ENCODE data around the gene KMT2C.
"Not testable (repeated sequence)": the region's sequence is repeated elsewhere in the genome, so short reads cannot be mapped to it uniquely, and the experiment has no call there.

The KMT2C gene

GRCh38 chr7:152234421-152234820 lies 201.4 kb downstream of the KMT2C start:
- peaks cover 23% of the 10 kb centered on the region for H3K36me3 ChIP-seq (ENCODE audit: control insufficient read depth, insufficient read depth, low read length, severe bottlenecking)
- H3K9ac ChIP-seq (ENCODE audit: low read length); H3K4me1 ChIP-seq (ENCODE audit: control insufficient read depth, insufficient read depth, low read length); H3K9me3 ChIP-seq (ENCODE audit: control insufficient read depth, low read length); H3K27me3 ChIP-seq (replicated peaks; ENCODE audit: control insufficient read depth, insufficient read depth, low read length); H3K4me3 ChIP-seq (ENCODE audit: low read length): not testable (repeated sequence)
- DNase-seq (ENCODE audit: low read depth): peak; percentile 27

DNA sequence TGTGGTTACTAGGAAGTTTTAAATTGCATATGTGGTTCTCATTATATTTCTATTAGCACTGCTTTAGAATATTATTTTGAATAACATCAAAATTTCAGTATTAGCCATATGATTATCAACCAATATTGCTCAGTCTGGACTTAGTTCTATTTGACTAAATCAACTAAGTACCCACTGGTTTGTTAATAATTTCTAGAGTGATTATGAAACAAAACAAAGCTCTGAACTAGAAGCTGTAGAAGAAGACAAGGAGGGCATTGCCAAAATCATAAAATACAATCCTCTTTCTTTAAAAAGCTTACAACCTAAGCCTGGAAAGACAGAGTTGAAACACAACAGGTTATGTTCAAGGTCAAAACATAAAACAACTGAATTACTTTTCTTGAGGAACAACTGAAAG lies 204.7 kb downstream of the KMT2C start:
- Histone ChIP-seq H3K9ac (ENCODE audit: low read length) (no peak overlapping the region), H3K4me3 (ENCODE audit: low read length) (no peak overlapping the region), H3K4me1 (ENCODE audit: control insufficient read depth, insufficient read depth, low read length) (no peaks in the 10 kb centered on the region), H3K27me3 (replicated peaks; ENCODE audit: control insufficient read depth, insufficient read depth, low read length) (no peaks in the 10 kb centered on the region), H3K36me3 (ENCODE audit: control insufficient read depth, insufficient read depth, low read length, severe bottlenecking) (peaks cover 33% of the 10 kb centered on the region), H3K9me3 (ENCODE audit: control insufficient read depth, low read length) (no peaks in the 10 kb centered on the region)
- DNase-seq (ENCODE audit: low read depth): no peak

- not testable (repeated sequence) for H3K4me1 ChIP-seq (ENCODE audit: control insufficient read depth, insufficient read depth, low read length); H3K9me3 ChIP-seq (ENCODE audit: control insufficient read depth, low read length); H3K4me3 ChIP-seq (ENCODE audit: low read length); DNase-seq (ENCODE audit: low read depth); H3K9ac ChIP-seq (ENCODE audit: low read length); H3K27me3 ChIP-seq (replicated peaks; ENCODE audit: control insufficient read depth, insufficient read depth, low read length)
- peaks cover 33% of the 10 kb centered on the region for H3K36me3 ChIP-seq (ENCODE audit: control insufficient read depth, insufficient read depth, low read length, severe bottlenecking)
Observed at GRCh38 chr7:152219556-152219955, 216.2 kb downstream of the KMT2C start.

- H3K36me3 ChIP-seq (ENCODE audit: control insufficient read depth, insufficient read depth, low read length, severe bottlenecking): peaks cover 26% of the 10 kb centered on the region
- not testable (repeated sequence) for H3K4me1 ChIP-seq (ENCODE audit: control insufficient read depth, insufficient read depth, low read length); H3K9ac ChIP-seq (ENCODE audit: low read length); H3K9me3 ChIP-seq (ENCODE audit: control insufficient read depth, low read length); H3K4me3 ChIP-seq (ENCODE audit: low read length); DNase-seq (ENCODE audit: low read depth); H3K27me3 ChIP-seq (replicated peaks; ENCODE audit: control insufficient read depth, insufficient read depth, low read length)
Observed at GRCh38 chr7:152208766-152209165, 227.0 kb downstream of the KMT2C start.

GRCh38 chr7:152204417-152204816 lies 231.4 kb downstream of the KMT2C start:
- H3K9me3 ChIP-seq (ENCODE audit: control insufficient read depth, low read length); H3K27me3 ChIP-seq (replicated peaks; ENCODE audit: control insufficient read depth, insufficient read depth, low read length); H3K9ac ChIP-seq (ENCODE audit: low read length); DNase-seq (ENCODE audit: low read depth); H3K4me3 ChIP-seq (ENCODE audit: low read length): not testable (repeated sequence)
- peaks cover 30% of the 10 kb centered on the region for H3K36me3 ChIP-seq (ENCODE audit: control insufficient read depth, insufficient read depth, low read length, severe bottlenecking)
- H3K4me1 ChIP-seq (ENCODE audit: control insufficient read depth, insufficient read depth, low read length): peaks cover 32% of the 10 kb centered on the region

DNA sequence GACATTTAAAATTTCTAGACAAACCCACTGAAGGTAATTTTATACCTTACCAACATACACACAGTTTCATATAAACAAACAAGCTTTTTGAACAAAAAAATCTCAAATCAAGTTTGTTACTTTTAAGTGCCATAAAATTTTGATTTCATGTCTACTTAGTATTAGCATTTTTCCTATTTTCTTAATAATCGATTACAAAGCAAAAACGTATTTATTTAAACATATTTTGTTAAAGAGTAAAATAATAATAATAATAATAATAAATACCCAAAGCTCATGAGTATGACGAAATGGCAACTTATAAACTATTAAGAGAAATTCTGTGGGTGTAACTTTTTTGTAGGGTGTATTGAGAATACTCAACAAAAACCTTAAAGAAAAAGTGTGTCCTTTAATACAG lies 232.7 kb downstream of the KMT2C start:
- Histone ChIP-seq H3K9ac (ENCODE audit: low read length) (no peak overlapping the region), H3K36me3 (ENCODE audit: control insufficient read depth, insufficient read depth, low read length, severe bottlenecking) (peaks cover 42% of the 10 kb centered on the region), H3K27me3 (replicated peaks; ENCODE audit: control insufficient read depth, insufficient read depth, low read length) (no peaks in the 10 kb centered on the region), H3K4me3 (ENCODE audit: low read length) (no peak overlapping the region), H3K9me3 (ENCODE audit: control insufficient read depth, low read length) (no peaks in the 10 kb centered on the region), H3K4me1 (ENCODE audit: control insufficient read depth, insufficient read depth, low read length) (peaks cover 32% of the 10 kb centered on the region)
- DNase-seq (ENCODE audit: low read depth): no peak

DNA sequence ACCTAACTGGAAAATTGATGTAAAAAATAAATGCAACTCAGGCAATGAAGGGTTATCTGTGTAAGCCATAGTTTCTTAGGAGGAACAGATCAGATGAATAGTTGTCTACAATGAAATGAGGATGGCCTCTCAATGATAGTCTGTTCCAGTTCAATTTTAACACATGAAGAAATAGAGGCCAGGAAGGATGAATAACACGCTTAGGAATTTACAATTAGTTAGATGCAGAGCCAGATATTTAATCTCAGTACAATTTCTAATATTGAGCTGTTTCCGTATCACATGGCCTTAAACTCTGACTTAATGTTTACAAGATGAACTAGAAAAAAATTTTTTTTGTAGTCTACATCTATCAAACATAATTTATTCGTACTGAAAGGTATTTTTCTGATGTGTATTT lies 233.7 kb downstream of the KMT2C start:
- no peak for DNase-seq (ENCODE audit: low read depth)
- Histone ChIP-seq H3K4me3 (ENCODE audit: low read length) (no peak overlapping the region), H3K9me3 (ENCODE audit: control insufficient read depth, low read length) (no peaks in the 10 kb centered on the region), H3K4me1 (ENCODE audit: control insufficient read depth, insufficient read depth, low read length) (peaks cover 32% of the 10 kb centered on the region), H3K36me3 (ENCODE audit: control insufficient read depth, insufficient read depth, low read length, severe bottlenecking) (peaks cover 42% of the 10 kb centered on the region), H3K9ac (ENCODE audit: low read length) (peak overlapping the region; percentile 1), H3K27me3 (replicated peaks; ENCODE audit: control insufficient read depth, insufficient read depth, low read length) (no peaks in the 10 kb centered on the region)

- Histone ChIP-seq H3K36me3 (ENCODE audit: control insufficient read depth, insufficient read depth, low read length, severe bottlenecking) (peaks cover 39% of the 10 kb centered on the region), H3K4me1 (ENCODE audit: control insufficient read depth, insufficient read depth, low read length) (peaks cover 32% of the 10 kb centered on the region), H3K9ac (ENCODE audit: low read length) (no peak overlapping the region), H3K27me3 (replicated peaks; ENCODE audit: control insufficient read depth, insufficient read depth, low read length) (no peaks in the 10 kb centered on the region), H3K4me3 (ENCODE audit: low read length) (no peak overlapping the region), H3K9me3 (ENCODE audit: control insufficient read depth, low read length) (no peaks in the 10 kb centered on the region)
- DNase-seq (ENCODE audit: low read depth): no peak
Observed at GRCh38 chr7:152200395-152200794, 235.4 kb downstream of the KMT2C start.

DNA sequence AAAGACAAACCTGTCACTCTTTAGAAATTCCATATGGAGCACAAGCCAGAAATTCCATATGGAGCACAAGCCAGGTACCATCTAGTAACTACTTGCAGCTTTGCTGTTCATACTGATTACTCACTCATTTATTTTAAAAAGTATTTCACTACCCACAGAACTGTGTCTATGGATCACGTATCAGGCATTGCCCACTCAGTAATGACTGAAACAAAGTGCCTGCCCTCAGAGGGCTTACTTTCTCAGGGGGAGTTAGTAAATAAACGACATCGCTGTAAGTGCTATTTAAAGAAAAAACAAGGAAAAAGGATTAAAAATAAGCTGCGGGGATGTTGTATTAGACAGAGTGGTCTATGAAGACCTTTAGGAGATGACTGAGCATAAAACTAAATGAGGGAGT lies 239.4 kb downstream of the KMT2C start:
- no peak overlapping the region for H3K9ac ChIP-seq (ENCODE audit: low read length)
- DNase-seq (ENCODE audit: low read depth): no peak
- H3K4me3 ChIP-seq (ENCODE audit: low read length): no peak overlapping the region
- H3K4me1 ChIP-seq (ENCODE audit: control insufficient read depth, insufficient read depth, low read length): peaks cover 18% of the 10 kb centered on the region
- no peaks in the 10 kb centered on the region for H3K27me3 ChIP-seq (replicated peaks; ENCODE audit: control insufficient read depth, insufficient read depth, low read length)
- H3K9me3 ChIP-seq (ENCODE audit: control insufficient read depth, low read length): no peaks in the 10 kb centered on the region
- H3K36me3 ChIP-seq (ENCODE audit: control insufficient read depth, insufficient read depth, low read length, severe bottlenecking): peaks cover 55% of the 10 kb centered on the region

- Histone ChIP-seq H3K36me3 (ENCODE audit: control insufficient read depth, insufficient read depth, low read length, severe bottlenecking) (peaks cover 69% of the 10 kb centered on the region), H3K4me1 (ENCODE audit: control insufficient read depth, insufficient read depth, low read length) (peaks cover 5% of the 10 kb centered on the region)
- no peak for DNase-seq (ENCODE audit: low read depth)
Observed at GRCh38 chr7:152193880-152194279, 241.9 kb downstream of the KMT2C start.

GRCh38 chr7:152189061-152189460 lies 246.7 kb downstream of the KMT2C start:
- DNase-seq (ENCODE audit: low read depth): peak; percentile 53
- Histone ChIP-seq H3K27me3 (replicated peaks; ENCODE audit: control insufficient read depth, insufficient read depth, low read length) (no peaks in the 10 kb centered on the region), H3K4me1 (ENCODE audit: control insufficient read depth, insufficient read depth, low read length) (peaks cover 8% of the 10 kb centered on the region), H3K36me3 (ENCODE audit: control insufficient read depth, insufficient read depth, low read length, severe bottlenecking) (peaks cover 75% of the 10 kb centered on the region), H3K9me3 (ENCODE audit: control insufficient read depth, low read length) (no peaks in the 10 kb centered on the region), H3K9ac (ENCODE audit: low read length) (no peak overlapping the region), H3K4me3 (ENCODE audit: low read length) (no peak overlapping the region)

More at GRCh38 chr7:152193880-152194279, 241.9 kb downstream of the KMT2C start:
- H3K4me3 ChIP-seq (ENCODE audit: low read length): no peak overlapping the region
- H3K9me3 ChIP-seq (ENCODE audit: control insufficient read depth, low read length): no peaks in the 10 kb centered on the region
- H3K9ac ChIP-seq (ENCODE audit: low read length): no peak overlapping the region
- H3K27me3 ChIP-seq (replicated peaks; ENCODE audit: control insufficient read depth, insufficient read depth, low read length): no peaks in the 10 kb centered on the region

- no peaks in the 10 kb centered on the region for H3K27me3 ChIP-seq (replicated peaks; ENCODE audit: control insufficient read depth, insufficient read depth, low read length)
- DNase-seq (ENCODE audit: low read depth): no peak
- H3K9me3 ChIP-seq (ENCODE audit: control insufficient read depth, low read length): no peaks in the 10 kb centered on the region
- peaks cover 68% of the 10 kb centered on the region for H3K36me3 ChIP-seq (ENCODE audit: control insufficient read depth, insufficient read depth, low read length, severe bottlenecking)
- no peak overlapping the region for H3K4me3 ChIP-seq (ENCODE audit: low read length)
- no peak overlapping the region for H3K9ac ChIP-seq (ENCODE audit: low read length)
- H3K4me1 ChIP-seq (ENCODE audit: control insufficient read depth, insufficient read depth, low read length): peaks cover 8% of the 10 kb centered on the region
Observed at GRCh38 chr7:152185558-152185957, 250.2 kb downstream of the KMT2C start.

Measured in adipocyte (in vitro differentiated cells).